ENCODE data around the gene ELMO1.

DNA sequence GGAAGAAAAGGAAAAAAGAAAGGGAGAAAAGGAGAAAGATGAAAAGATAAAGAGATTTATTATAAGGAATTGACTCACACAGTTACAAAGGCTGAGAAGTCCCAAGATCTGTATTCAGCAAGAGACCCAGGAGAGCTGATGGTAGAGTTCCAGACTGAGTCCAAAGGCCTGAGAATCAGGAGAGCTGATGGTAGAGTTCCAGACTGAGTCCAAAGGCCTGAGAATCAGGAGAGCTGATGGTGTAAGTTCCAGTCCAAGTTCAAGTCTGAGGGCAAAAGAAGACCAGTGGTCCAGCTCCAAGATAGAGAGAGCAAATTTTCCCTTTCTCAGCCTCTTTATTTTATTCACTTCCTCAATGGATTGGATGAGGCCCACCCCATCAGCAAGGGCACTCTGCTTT, 627.0 kb downstream of the ELMO1 start:
- TF ChIP-seq ZBTB26 (CRISPR knock-in tag; IDR thresholded peaks at IDR 0.05; ENCODE audit: borderline replicate concordance) (no peak), NCOA2 (CRISPR knock-in tag; IDR thresholded peaks at IDR 0.05) (no peak), ZNF232 (CRISPR knock-in tag; IDR thresholded peaks at IDR 0.05; ENCODE audit: borderline replicate concordance) (no peak), CERS6 (CRISPR knock-in tag; IDR thresholded peaks at IDR 0.05) (no peak), EZH2 (conservative IDR thresholded peaks at IDR 0.05; ENCODE audit: low read depth, low read length) (no peak), PBX3 (CRISPR knock-in tag; IDR thresholded peaks at IDR 0.05; ENCODE audit: borderline replicate concordance) (no peak), KAT7 (CRISPR knock-in tag; IDR thresholded peaks at IDR 0.05; ENCODE audit: borderline replicate concordance) (no peak), TBP (CRISPR knock-in tag; IDR thresholded peaks at IDR 0.05) (no peak), GTF2F1 (IDR thresholded peaks at IDR 0.05; ENCODE audit: low read length) (no peak), DNMT1 (CRISPR knock-in tag; IDR thresholded peaks at IDR 0.05) (no peak), POLR2A (IDR thresholded peaks at IDR 0.05; ENCODE audit: insufficient read depth in 1 of 2, low read depth in 2 of 2, low read length in 2 of 2) (no peak), NCOA5 (CRISPR knock-in tag; IDR thresholded peaks at IDR 0.05) (no peak), CREM (IDR thresholded peaks at IDR 0.05) (no peak), CREM (CRISPR knock-in tag; IDR thresholded peaks at IDR 0.05) (no peak)
- TF ChIP-seq, protein P1, sequence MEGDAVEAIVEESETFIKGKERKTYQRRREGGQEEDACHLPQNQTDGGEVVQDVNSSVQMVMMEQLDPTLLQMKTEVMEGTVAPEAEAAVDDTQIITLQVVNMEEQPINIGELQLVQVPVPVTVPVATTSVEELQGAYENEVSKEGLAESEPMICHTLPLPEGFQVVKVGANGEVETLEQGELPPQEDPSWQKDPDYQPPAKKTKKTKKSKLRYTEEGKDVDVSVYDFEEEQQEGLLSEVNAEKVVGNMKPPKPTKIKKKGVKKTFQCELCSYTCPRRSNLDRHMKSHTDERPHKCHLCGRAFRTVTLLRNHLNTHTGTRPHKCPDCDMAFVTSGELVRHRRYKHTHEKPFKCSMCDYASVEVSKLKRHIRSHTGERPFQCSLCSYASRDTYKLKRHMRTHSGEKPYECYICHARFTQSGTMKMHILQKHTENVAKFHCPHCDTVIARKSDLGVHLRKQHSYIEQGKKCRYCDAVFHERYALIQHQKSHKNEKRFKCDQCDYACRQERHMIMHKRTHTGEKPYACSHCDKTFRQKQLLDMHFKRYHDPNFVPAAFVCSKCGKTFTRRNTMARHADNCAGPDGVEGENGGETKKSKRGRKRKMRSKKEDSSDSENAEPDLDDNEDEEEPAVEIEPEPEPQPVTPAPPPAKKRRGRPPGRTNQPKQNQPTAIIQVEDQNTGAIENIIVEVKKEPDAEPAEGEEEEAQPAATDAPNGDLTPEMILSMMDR (CRISPR knock-in tag; IDR thresholded peaks at IDR 0.05), result no peak

All from HepG2 (cell line).